Nucleus accumbens (tissue), 56 donors: Measurements from ENCODE around the gene KIF4A.

ENCODE experiments used
- DNase-seq, 56 donors: peaks; one replicate each; lab custom pipeline; 2025; lab: John Stamatoyannopoulos, UW

Gene KIF4A

GRCh38 chrX:70437011-70437410 lies 147.1 kb downstream of the KIF4A start:
- no peak for DNase-seq

GRCh38 chrX:70437921-70438665 lies 148.2 kb downstream of the KIF4A start:
- DNase-seq: no peak

GRCh38 chrX:70439016-70439415 lies 149.1 kb downstream of the KIF4A start:
- DNase-seq: no peak

- DNase-seq: no peak
These were observed 152.3 kb downstream of the KIF4A start for GRCh38 chrX:70442224-70442623.

GRCh38 chrX:70444326-70444945 lies 154.5 kb downstream of the KIF4A start, which contains the start of gene DLG3:
Gene DLG3, plus strand, starts transcription at chrX:70444835. Its CDS starts 367 bp downstream, at chrX:70445202.
- peak in 50 of 56 donors; percentile 4 to 82 (median 49) for DNase-seq

GRCh38 chrX:70444946-70445656 lies 155.2 kb downstream of the KIF4A start:
- DNase-seq: no peak

GRCh38 chrX:70445951-70446350 lies 156.0 kb downstream of the KIF4A start:
- DNase-seq: peak in 2 of 56 donors; percentile 7 to 16

GRCh38 chrX:70446380-70447350 lies 156.8 kb downstream of the KIF4A start:
- peak in 3 of 56 donors; percentile 1 to 8 (median 2) for DNase-seq

GRCh38 chrX:70449457-70449966 lies 159.6 kb downstream of the KIF4A start:
- no peak for DNase-seq

- peak in 22 of 56 donors; percentile 1 to 48 (median 9) for DNase-seq
These were observed 162.3 kb downstream of the KIF4A start for GRCh38 chrX:70452143-70452733.

- no peak for DNase-seq
These were observed 163.2 kb downstream of the KIF4A start for GRCh38 chrX:70453024-70453618.

- peak in 15 of 56 donors; percentile 1 to 47 (median 11) for DNase-seq
These were observed 164.8 kb downstream of the KIF4A start for GRCh38 chrX:70454441-70455365.

- no peak for DNase-seq
These were observed 165.7 kb downstream of the KIF4A start for GRCh38 chrX:70455366-70456202.

- DNase-seq: no peak
These were observed 166.4 kb downstream of the KIF4A start for GRCh38 chrX:70456256-70456655.

GRCh38 chrX:70461026-70461425 lies 171.1 kb downstream of the KIF4A start:
- no peak for DNase-seq

GRCh38 chrX:70464051-70464450 lies 174.1 kb downstream of the KIF4A start:
- no peak for DNase-seq

GRCh38 chrX:70466968-70467367 lies 177.1 kb downstream of the KIF4A start:
- no peak for DNase-seq
